HG03103 (cell line): ENCODE measurements around the gene TBX18.

Experiments used
- ATAC-seq: cut with Tn5 transposase; IDR thresholded peaks from one replicate; pipeline ENCODE4 v1.9.1; 2021; ENCODE audit warnings: low read depth; ENCODE audit not compliant: unreplicated experiment

The TBX18 gene

GRCh38 chr6:84773431-84774156, 9.2 kb upstream of the TBX18 start:
- no peak for ATAC-seq

DNA sequence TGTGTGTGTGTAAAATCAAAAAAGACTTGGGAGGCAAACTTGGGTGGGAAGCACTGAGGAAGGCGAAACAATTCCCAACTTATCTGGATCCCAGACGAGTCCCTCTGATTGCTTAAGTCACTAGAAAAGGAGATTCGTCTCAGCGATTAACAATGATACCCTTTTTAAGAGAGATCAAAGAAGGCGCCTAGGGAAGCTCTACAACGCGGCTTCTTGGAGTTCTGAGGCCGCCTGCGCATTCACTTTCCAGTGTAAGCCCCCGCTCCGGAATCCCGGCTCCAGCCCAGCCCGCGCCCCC, 8.7 kb upstream of the TBX18 start:
- ATAC-seq, result no peak

DNA sequence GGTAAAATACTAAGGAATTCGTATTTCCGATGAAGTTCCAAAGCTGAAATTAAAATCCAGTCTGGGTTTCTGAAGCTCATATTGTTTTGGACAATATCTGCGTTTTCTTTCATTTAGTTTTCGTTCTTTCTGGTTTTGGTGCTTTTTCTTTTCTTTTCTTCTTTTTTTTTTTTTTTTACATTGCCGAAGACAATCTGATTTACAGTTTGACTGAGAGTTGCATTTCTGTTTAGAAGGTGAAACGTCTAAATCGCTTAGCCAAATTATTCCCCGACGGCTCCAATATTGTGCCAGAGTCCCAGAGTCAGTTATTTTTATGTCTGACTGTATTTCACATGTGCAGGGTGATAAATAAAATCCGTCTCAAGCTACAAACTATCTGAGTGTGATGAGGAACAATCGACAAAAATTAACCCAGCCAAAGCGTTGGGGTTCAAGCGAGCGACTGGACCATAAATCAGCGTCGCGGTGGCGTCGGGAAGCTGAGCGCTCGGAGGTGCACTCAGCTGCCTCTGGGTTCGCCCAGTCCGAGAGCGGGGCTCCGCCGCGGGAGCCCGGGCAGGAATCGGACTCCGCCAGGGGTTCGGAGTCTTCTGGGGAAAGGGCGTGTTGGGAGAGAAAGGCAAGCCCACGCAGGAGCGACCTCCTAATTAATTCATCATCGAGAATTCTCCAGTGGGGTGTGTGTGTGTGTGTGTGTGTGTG, 8.2 kb upstream of the TBX18 start:
- no peak for ATAC-seq

DNA sequence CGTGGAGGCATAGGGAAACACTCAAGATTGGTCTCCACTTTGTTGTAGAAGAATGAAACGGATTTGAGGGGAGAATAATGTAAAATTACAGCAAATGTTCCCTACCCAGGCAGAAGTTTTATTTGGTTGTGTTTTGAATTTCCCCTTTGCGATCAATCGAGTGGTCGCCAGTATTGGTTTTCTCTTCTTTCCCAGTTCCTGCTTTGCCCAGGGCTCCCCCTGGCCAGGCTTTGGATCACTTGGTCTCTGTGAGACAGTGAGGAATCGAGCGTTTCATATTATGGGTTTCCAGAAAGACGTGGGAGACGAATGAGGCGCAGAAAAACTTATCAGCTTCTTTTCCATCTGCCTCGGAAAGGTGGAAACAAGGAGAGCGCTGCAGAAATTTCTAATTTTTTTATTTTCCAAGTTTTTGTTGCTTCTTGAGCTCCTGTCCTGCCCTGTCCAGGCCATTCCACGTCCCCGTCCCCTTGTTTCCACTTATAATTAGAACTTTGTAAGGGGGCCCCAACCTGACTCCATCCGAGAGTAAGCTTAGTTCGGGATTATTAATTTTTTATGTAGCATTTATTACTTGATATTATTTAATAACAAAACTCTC, 7.5 kb upstream of the TBX18 start:
- ATAC-seq, result no peak

DNA sequence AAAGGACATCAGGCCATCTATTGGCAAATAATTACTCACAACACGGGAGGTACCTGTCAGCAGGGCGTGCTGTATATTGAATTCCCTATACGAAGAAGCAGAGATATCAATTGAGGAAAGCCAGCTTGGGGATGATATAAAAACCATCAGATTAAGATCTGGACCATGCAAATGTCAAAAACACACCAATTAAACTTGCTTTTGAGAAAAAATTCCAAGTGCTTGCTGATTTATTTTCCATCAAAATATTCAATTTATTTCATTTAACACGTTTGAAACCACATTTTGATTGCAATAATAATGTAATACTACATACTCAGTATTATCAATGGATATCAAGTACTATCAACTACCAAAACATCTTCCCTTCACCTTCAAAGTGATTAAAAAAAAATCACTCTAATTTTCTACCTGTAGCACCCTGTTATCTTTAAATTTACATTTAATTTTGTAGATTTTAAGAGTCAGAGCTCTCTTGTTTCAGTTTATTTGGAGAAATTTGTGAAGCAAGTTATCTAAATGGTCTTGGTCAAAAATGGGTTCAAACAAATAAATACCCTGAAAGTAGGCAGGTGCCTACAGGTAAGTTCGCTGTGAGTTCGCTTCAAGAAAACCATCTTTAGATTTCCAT, 6.8 kb upstream of the TBX18 start:
- no peak for ATAC-seq

DNA sequence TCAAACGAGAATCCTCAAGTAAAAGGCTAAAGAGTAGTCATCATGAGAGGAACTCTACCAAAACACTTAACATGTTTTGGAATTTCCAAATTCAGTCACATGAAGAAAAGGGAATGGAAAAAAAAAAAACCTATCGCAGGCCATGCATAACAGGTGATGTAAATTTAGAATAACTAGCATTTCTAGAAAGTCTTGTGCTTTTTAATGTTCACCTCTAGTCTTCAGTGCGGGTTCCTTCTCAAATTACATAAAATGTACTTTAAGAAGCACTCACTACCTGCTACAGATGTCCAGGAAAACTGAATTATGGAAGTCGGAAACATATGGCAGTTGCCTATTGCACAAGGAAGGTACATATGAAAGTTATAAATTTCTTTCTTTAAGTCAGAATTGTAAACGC, 6.1 kb upstream of the TBX18 start:
- no peak for ATAC-seq

DNA sequence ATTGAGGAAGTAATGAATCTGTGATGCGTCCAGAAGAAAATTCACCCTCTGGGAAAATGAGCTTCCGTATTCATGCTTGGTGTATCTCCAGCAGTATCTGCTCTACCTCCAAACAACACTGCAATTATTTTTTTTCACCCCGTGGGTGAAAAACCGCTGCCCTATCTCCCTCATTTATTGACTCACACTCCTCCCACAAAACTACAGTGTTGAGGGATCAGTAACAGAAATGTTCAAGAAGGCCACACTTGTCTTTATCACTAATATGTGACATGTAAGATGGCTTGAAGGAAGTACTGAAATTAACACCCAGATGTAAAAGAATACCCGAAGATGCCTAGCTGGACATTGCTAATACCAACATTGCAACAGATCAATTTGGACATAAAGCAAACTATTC, 4.9 kb upstream of the TBX18 start:
- ATAC-seq, result no peak

GRCh38 chr6:84768442-84769174, 4.2 kb upstream of the TBX18 start:
- ATAC-seq, result no peak

GRCh38 chr6:84767526-84768201, 3.3 kb upstream of the TBX18 start:
- ATAC-seq, result no peak

DNA sequence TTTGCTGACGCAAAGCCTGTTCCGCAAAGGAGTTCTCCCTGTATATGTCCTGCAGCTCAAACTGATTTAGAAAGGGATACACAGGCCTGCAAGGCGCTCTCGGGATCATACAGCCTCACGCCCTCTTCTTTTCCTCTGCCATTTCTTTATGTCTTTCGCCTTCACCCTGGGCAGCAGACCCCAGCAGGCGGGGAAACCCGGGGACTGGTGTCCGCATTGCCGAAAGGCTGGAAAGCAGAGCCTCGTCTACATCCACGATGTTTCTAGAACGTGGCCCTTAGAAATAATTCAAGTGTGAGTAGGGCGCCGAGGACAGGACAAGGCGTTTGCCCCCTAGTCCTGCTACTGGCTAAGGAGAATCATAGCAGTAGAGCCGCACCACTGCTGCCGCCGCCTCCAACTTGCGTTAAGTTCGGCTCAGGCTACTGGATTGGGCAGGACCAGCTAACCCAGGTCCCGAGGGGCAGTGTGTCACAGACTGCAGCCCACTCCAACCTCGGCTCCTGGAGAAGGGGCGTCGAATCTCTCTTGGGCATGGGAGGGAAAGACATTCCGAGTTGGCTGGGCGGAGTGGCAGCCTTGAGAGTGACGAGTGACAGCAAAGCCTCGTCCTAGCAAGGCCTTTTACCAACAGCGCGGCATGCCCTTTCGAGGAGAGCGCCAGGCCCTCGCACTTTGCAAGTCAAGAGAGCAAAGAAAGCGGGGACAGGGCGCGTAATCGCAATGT, 2.6 kb upstream of the TBX18 start:
- ATAC-seq, result no peak

GRCh38 chr6:84766118-84766798, 1.9 kb upstream of the TBX18 start:
- ATAC-seq, result no peak

DNA sequence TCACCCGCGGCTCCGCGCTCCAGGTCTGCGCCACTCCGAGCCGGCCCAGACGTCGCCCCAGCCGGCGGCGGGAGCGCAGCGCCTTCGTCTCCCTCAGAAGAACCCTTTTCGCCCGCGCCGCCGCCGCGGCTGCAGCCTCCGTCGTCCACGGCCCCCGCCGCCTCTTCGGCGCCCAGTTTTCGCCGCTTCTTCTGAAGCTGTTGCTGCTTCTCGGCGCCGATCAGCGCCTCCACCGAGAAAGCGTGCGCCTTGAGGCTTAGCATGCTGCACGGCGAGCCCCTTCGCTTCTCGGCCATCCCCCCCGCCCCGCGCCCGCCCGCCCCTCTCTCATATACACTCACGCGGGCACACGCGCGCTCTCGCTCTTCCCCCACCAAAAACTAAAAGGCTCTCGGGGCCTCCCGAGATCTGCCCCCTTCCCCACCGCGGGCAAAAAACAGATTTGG, 489 bp downstream of the TBX18 start:
- no peak for ATAC-seq

GRCh38 chr6:84763003-84763885, 1.2 kb downstream of the TBX18 start:
- no peak for ATAC-seq

GRCh38 chr6:84762220-84763002, 2.0 kb downstream of the TBX18 start:
- ATAC-seq, result no peak

DNA sequence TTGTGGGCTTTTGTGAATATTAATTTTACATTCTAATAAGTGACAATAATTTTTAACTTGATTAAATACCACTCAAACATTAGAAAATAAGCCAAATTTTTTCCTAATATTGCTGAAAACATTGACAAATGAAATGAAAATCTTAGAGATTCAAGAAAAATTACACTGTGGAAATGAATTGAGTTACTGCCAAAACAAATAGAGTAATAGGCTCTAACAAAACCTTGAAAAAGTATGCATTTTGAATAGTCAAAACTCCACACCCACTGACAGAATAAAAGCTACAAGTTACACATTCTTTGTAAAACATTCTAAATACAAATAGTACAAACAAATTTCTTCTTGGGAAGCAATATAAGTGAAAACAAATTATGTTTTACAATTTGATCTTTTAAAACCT, 5.9 kb downstream of the TBX18 start:
- no peak for ATAC-seq

GRCh38 chr6:84756877-84757276, 7.5 kb downstream of the TBX18 start:
- no peak for ATAC-seq

DNA sequence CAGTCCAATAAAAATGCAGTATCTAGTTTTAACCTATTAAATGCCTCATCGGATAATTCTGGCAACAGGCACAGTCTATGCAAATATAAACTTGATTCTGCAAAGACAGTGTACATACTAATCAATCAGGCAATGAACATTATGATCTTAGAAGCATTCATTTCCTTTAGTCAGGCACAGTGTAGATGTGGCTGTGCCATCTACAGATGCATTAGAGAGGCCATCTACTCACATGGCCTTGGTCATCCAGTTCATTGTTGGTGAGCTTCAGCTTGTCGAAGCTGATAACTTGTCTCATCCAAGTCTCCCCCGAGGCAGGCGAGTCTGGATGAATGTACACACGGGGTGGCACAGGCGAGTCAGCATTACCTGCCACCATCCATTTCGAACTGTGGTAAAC, 7.9 kb downstream of the TBX18 start:
- ATAC-seq, result no peak
